Left ventricle myocardium inferior (tissue), 1 donor: Measurements from ENCODE around the gene DIDO1. TPM values are rescaled to one million over a fixed set of nuclear protein-coding genes. Genes with fewer than 3 reads are reported as not detected.

Experiments
- DNase-seq: peaks from one replicate; pipeline ENCODE4 v3.0.0-alpha.2; 2020
- H3K27ac ChIP-seq: fragments of 200-600 bp; replicated peaks from 2 replicates; pipeline ENCODE4 v1.8.0; 2021
- H3K27me3 ChIP-seq: fragments of 200-600 bp; 2 replicates; pipeline ENCODE4 v1.8.0; 2021; ENCODE audit warnings: low read depth
- H3K36me3 ChIP-seq: fragments of 200-600 bp; 2 replicates; pipeline ENCODE4 v1.8.0; 2021
- H3K4me1 ChIP-seq: fragments of 200-600 bp; 2 replicates; pipeline ENCODE4 v1.8.0; 2021
- H3K4me3 ChIP-seq: fragments of 200-600 bp; 2 replicates; pipeline ENCODE4 v1.8.0; 2021; ENCODE audit warnings: mild to moderate bottlenecking, moderate library complexity
- H3K9me3 ChIP-seq: fragments of 200-600 bp; replicated peaks from 2 replicates; pipeline ENCODE4 v1.8.0; 2021
- CTCF ChIP-seq: fragments of 200-600 bp; IDR thresholded peaks from 2 replicates; pipeline ENCODE4 v1.8.0; 2021; ENCODE audit warnings: antibody characterized with exemption, mild to moderate bottlenecking, borderline replicate concordance
- intact Hi-C: fragments of 100-400 bp; cut with micrococcal nuclease; formaldehyde crosslinking; loops from one replicate; pipeline ENCODE4 v1.11.0; 2022
- total RNA-seq: library from RNA; stranded (reverse); fragmentation: NEBNext Ultra II Directional; extraction: Animal tissue kit (Norgen Biotek cat#: 25700); gene quantifications from one replicate; pipeline ENCODE4 v1.2.1, GENCODE V29; 2021
- donor health status: DM: no; HTN: yes; CAD: no; lungs with severe emphysema.

DIDO1 gene
- total RNA-seq, 1 donor from 2014 or later = 37.0 TPM

- no peaks in the 10 kb centered on the region for H3K9me3 ChIP-seq
- no peak for TF ChIP-seq CTCF
- DNase-seq = no peak
- peaks cover 52% of the 10 kb centered on the region for H3K4me1 ChIP-seq
- intact Hi-C loops = no loop called here
- H3K27me3 ChIP-seq = no peaks in the 10 kb centered on the region
- peaks cover 75% of the 10 kb centered on the region for H3K36me3 ChIP-seq
- H3K27ac ChIP-seq = no peak overlapping the region
- H3K4me3 ChIP-seq = no peak overlapping the region
Measured at GRCh38 chr20:62910777-62911497, 15.4 kb downstream of the DIDO1 start.

- no peaks in the 10 kb centered on the region for H3K9me3 ChIP-seq
- no peaks in the 10 kb centered on the region for H3K27me3 ChIP-seq
- intact Hi-C loops = no loop called here
- no peak overlapping the region for H3K27ac ChIP-seq
- TF ChIP-seq CTCF = no peak
- peaks cover 50% of the 10 kb centered on the region for H3K4me1 ChIP-seq
- no peak for DNase-seq
- no peak overlapping the region for H3K4me3 ChIP-seq
- H3K36me3 ChIP-seq = peaks cover 82% of the 10 kb centered on the region
Measured at GRCh38 chr20:62910217-62910766, 16.0 kb downstream of the DIDO1 start.

GRCh38 chr20:62908971-62909791 is 17.1 kb downstream of the DIDO1 start:
- Histone ChIP-seq H3K36me3 (peaks cover 93% of the 10 kb centered on the region), H3K4me1 (peaks cover 39% of the 10 kb centered on the region), H3K27ac (no peak overlapping the region), H3K4me3 (no peak overlapping the region), H3K9me3 (no peaks in the 10 kb centered on the region), H3K27me3 (no peaks in the 10 kb centered on the region)
- DNase-seq = no peak
- intact Hi-C loops = no loop called here
- TF ChIP-seq CTCF = no peak

- peaks cover 27% of the 10 kb centered on the region for H3K4me1 ChIP-seq
- no peak overlapping the region for H3K27ac ChIP-seq
- peak; percentile 48 for TF ChIP-seq CTCF
- H3K9me3 ChIP-seq = no peaks in the 10 kb centered on the region
- no peak for DNase-seq
- peaks cover 100% of the 10 kb centered on the region for H3K36me3 ChIP-seq
- no peak overlapping the region for H3K4me3 ChIP-seq
- intact Hi-C loops = no loop called here
- H3K27me3 ChIP-seq = no peaks in the 10 kb centered on the region
Measured at GRCh38 chr20:62907384-62908317, 18.7 kb downstream of the DIDO1 start.
